GM10266 (cell line): ENCODE data around the gene OR7D2.
"Not testable (repeated sequence)": the region's sequence is repeated elsewhere in the genome, so short reads cannot be mapped to it uniquely, and the experiment has no call there.

Source experiments
- DNase-seq: peaks from one replicate; pipeline ENCODE4 v3.0.0; 2012; ENCODE audit errors: extremely low spot score
- CTCF ChIP-seq: IDR thresholded peaks from 2 replicates; pipeline ENCODE4 v1.5.1; 2012; ENCODE audit warnings: mild to moderate bottlenecking, low read depth; ENCODE audit not compliant: control insufficient read depth, insufficient read depth; ENCODE audit errors: missing control alignments

The OR7D2 gene

GRCh38 chr19:9189535-9189934, 10.8 kb downstream of the OR7D2 start:
- no peak for TF ChIP-seq CTCF
- no peak for DNase-seq

GRCh38 chr19:9198044-9198443, 19.3 kb downstream of the OR7D2 start:
- DNase-seq, result not testable (repeated sequence)

- DNase-seq, result peak; percentile 47
These were observed 26.8 kb downstream of the OR7D2 start for GRCh38 chr19:9205501-9206113.

GRCh38 chr19:9219489-9219888, 40.7 kb downstream of the OR7D2 start, which contains the start of gene OR7D4:
TSS of gene OR7D4 (minus strand) at chr19:9219589. CDS start at chr19:9214837, 4,752 bp downstream.
- no peak for DNase-seq
- TF ChIP-seq CTCF, result no peak

More at GRCh38 chr19:9205501-9206113, 26.8 kb downstream of the OR7D2 start:
- peak; percentile 93 for TF ChIP-seq CTCF
